ENCODE results near the gene RAB1B. TPM values are rescaled to one million over a fixed set of nuclear protein-coding genes. Genes with fewer than 3 reads are reported as not detected.
"Not testable (repeated sequence)": the region's sequence is repeated elsewhere in the genome, so short reads cannot be mapped to it uniquely, and the experiment has no call there.

Gene RAB1B
- total RNA-seq, 1 donor from 2014 or later = 125 TPM

DNA sequence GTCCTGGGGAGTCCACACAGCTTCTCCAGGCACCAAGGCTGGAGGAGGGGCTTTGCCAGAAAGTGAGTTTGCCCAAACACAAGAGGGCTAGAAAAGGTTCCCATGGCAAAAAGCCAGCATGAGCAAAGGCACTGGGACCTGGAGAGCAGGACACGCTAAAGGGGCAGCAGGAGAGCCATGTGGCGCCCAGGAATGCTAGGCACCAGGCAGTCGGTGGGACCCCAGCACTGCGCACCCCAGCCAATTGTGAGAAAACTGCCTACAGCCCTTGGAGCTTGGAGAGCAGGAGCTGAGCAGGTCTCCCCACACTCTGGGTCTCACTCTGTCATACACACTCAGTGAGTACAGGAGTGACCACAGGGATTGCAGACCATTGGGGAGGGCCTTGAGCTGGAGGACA, 5.2 kb upstream of the RAB1B start:
- no peak for DNase-seq (ENCODE audit: missing footprints)
- intact Hi-C loops (cut with DNase I) = no loop called here
- ATAC-seq = no peak

- DNase-seq (ENCODE audit: missing footprints) (no peak), ATAC-seq (no peak)
- intact Hi-C loops (cut with DNase I) = no loop called here
Observed at GRCh38 chr11:66263785-66264184, 4.7 kb upstream of the RAB1B start.

GRCh38 chr11:66264383-66264782, 4.1 kb upstream of the RAB1B start:
- intact Hi-C loops (cut with DNase I) = no loop called here
- ATAC-seq (no peak), DNase-seq (ENCODE audit: missing footprints) (no peak)

DNA sequence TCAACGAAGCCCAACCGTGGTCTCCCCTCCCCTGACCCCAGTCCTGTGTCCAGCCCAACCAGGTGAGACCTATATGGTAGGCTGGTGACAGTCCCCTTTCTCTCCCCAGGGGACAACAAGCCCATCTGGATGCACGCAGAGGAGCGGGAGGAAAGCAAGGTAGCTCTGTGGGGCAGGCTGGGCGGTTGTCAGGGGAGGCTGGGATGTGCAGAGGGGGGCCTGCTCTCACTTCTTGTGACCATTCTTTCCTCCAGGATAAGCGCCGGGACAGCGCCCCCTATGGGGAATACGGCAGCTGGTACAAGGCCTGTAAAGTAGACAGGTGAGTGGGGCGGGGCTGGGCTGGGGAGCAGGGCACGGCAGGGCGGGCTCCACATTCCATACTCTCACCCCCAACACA, 3.5 kb upstream of the RAB1B start:
- no peak for ATAC-seq
- DNase-seq (ENCODE audit: missing footprints) = no peak
- intact Hi-C loops (cut with DNase I) = no loop called here

DNA sequence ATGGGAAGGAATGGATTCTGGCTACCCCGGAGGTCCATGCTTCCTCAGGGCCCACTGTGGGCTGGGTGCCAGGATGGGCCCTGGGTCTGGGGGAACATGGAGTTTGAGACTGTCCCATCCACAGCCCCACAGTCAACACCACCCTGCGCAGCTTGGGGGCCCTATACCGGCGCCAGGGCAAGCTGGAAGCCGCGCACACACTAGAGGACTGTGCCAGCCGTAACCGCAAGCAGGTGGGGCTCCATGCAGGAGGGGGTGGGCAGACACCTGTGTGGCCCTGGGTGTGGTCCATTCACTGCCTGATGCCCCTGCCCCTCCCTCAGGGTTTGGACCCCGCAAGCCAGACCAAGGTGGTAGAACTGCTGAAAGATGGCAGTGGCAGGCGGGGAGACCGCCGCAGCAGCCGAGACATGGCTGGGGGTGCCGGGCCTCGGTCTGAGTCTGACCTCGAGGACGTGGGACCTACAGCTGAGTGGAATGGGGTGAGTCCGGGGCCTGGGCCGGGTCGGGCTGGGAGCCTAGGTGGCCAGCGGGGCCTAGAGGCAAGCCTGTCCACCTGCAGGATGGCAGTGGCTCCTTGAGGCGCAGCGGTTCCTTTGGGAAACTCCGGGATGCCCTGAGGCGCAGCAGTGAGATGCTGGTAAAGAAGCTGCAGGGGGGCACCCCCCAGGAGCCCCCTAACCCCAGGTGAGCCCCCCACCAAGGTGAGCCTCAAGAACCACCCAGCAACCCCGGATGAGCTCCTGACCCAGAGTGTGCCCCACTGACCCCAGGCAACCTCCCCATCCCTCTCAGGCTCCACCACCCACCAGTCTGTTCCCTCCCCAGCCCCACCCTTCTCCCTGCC, 2.7 kb upstream of the RAB1B start:
- no peak for DNase-seq (ENCODE audit: missing footprints)
- intact Hi-C loops (cut with DNase I) = no loop called here
- no peak for ATAC-seq

GRCh38 chr11:66266378-66267038, 1.9 kb upstream of the RAB1B start:
- intact Hi-C loops (cut with DNase I) = no loop called here
- ATAC-seq (no peak), DNase-seq (ENCODE audit: missing footprints) (no peak)

- DNase-seq (ENCODE audit: missing footprints) (no peak), ATAC-seq (no peak)
- intact Hi-C loops (cut with DNase I) = no loop called here
Observed at GRCh38 chr11:66267039-66267378, 1.4 kb upstream of the RAB1B start.

GRCh38 chr11:66267379-66268243, 828 bp upstream of the RAB1B start:
- ATAC-seq (peak; percentile 88), DNase-seq (ENCODE audit: missing footprints) (peak; percentile 95)
- intact Hi-C loops (cut with DNase I) = no loop called here

- ATAC-seq (no peak), DNase-seq (ENCODE audit: missing footprints) (no peak)
- intact Hi-C loops (cut with DNase I) = no loop called here
Observed at GRCh38 chr11:66268952-66269905, 790 bp downstream of the RAB1B start.

DNA sequence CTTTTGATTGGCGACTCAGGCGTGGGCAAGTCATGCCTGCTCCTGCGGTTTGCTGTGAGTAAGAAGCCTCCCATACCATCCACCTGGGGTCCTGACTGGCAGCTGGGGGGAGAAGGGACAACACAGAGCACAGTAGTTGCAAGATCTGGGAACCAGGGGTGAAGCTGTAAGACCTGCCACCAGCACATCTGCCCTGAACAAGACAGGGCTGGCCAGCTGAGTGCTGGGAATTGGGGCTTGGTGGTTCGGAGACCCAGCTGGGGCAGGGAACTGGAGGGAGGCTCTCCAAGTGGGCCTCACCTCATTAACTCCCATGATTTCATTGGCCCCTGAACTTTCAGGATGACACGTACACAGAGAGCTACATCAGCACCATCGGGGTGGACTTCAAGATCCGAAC, 3.4 kb downstream of the RAB1B start:
- intact Hi-C loops (cut with DNase I) = no loop called here
- DNase-seq (ENCODE audit: missing footprints) = no peak
- ATAC-seq = no peak

DNA sequence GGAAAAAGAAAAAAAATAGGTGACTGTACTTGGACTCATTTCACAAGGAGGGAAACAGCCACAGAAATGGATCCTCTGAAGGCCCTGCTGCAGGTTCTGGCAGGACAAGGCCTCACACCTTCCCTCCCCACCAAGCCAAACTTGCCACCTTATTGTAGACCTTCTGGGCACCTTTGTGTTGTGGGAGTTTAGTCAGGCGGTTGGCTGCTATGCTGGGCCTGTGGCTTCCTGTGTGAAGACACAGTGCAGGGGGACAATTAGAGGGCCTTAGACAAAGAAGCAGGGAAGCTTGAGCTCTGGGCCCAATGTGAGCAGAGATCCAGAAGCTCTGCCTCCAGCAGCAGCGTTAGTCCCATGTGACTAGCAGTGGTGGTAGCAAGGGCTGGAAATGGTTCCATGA, 4.2 kb downstream of the RAB1B start:
- intact Hi-C loops (cut with DNase I) = no loop called here
- no peak for DNase-seq (ENCODE audit: missing footprints)
- no peak for ATAC-seq

DNA sequence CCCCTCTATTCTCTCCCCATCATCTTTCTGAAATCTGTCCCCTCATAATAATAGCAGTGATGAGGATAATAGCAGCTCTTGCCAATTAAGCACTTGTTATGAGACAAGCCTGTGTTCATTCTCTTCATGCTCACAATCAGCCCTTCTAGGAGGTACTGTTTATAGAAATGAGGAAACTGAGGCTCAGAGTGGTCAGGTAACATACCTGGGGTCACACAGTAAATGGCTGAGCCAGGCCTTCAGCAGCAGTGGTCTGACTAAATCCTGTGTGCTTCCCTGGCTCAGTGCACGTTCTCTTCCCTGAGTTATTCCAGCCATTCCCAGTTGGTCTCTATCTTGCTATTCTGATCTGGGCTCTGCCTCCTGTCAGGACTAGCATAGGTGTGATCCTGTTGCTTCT, 5.8 kb downstream of the RAB1B start:
- no peak for ATAC-seq
- intact Hi-C loops (cut with DNase I) = no loop called here
- DNase-seq (ENCODE audit: missing footprints) = no peak

DNA sequence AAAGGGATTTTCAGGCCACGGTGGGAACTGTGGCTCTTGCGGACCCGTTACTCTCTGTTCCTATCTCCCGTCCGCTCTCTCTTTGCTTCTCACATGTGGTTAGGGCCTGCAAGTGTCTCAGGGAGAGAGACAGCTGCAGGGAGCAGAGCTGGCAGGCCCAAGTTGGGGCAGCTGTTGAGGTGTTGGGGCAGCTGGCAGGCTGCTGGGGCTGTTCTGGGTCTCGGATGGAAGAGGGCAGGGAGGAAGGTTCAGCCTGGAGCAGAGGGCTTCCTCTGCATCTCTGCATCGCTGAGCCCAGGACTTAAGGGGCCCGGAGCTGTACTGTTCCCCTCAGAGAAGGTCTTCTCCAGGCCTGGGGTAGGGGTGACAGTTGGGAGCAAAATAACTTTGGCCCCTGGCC, 7.0 kb downstream of the RAB1B start:
- ATAC-seq (no peak), DNase-seq (ENCODE audit: missing footprints) (no peak)
- intact Hi-C loops (cut with DNase I) = no loop called here

GRCh38 chr11:66275984-66276612, 7.7 kb downstream of the RAB1B start:
- intact Hi-C loops (cut with DNase I) = no loop called here
- no peak for ATAC-seq
- DNase-seq (ENCODE audit: missing footprints) = no peak

DNA sequence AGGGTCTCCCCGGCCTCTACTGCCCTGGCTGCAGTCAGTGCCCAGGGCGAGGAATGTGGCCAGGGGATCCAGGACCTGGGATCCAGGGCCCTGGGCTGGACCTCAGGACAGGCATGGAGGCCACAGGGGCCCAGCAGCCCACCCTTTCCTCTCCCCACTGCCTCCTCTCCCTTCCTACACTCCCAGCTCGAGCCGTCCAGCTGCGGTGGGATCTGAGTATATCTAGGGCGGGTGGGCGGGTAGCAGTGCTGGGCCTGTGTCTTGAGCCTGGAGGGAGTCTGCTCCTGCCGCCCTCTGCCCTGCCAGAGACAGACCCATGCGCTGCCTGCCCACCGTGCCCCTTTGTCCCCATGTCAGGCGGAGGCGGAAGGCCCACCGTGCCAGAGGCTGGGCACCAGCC, 8.2 kb downstream of the RAB1B start:
- DNase-seq (ENCODE audit: missing footprints); ATAC-seq; intact Hi-C loops (cut with DNase I): not testable (repeated sequence)

GRCh38 chr11:66277064-66277463, 8.6 kb downstream of the RAB1B start:
- ATAC-seq; DNase-seq (ENCODE audit: missing footprints); intact Hi-C loops (cut with DNase I): not testable (repeated sequence)

DNA sequence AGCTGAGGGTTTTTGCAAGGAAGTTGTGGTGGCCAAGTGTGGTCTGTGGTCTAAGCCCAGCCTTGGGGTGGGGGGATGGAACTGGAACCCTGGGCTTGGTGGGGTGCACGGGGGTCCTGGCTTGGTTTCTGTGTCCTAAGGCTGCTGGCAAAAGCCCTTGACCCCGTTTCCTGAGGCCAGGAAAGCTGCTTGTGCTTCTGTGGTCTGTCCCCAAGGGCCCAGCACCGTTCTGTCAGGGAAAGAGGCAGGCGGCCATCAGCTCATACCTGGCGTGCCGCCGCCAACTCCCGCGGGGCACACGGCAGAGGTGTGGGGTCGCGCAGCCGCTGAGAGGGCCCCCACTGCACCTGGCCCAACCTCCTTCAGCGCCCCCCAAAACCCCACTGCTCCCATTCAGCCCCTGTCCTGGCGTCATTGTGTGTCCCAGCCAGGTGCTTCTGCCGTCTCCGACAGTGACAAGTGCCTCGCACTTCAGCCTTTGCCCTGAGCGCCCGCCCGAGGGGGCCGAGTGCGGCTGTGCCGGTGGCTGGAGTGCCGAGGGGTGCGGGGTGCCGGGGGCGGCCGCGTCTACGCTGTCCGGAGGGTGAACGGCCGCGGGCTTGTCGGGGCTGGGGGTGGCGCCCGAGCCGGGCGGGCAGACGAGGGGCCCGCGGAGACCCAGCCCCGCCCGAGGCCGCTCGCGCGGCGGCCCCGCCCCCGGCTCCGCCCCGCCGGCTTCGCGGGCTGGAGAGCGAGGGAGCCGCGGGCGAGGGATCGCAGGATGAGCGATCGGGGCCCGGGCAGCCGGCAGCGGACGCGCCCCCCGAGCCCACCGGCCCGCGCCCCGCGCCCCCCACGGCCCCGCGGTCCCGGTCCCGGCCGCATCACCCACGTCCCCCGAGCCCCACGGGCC, 9.3 kb downstream of the RAB1B start, which contains the start of gene CNIH2:
TSS of gene CNIH2 (plus strand) at position 705 of the 892 bp plus-strand sequence. CDS start 282 bp downstream, outside the sequence.
- peak; percentile 12 for ATAC-seq
- no peak for DNase-seq (ENCODE audit: missing footprints)
- intact Hi-C loops (cut with DNase I) = no loop called here

Measured in Right ventricle myocardium inferior (tissue), 1 donor.